HepG2 (cell line): ENCODE results near the gene GDAP1L1. TPM values are rescaled to one million over a fixed set of nuclear protein-coding genes. Genes with fewer than 3 reads are reported as not detected.

ENCODE experiments used
- IKZF5 ChIP-seq: IDR thresholded peaks from 2 replicates; pipeline ENCODE4 v1.6.1; 2018; ENCODE audit warnings: missing genetic modification reagents, mild to moderate bottlenecking, missing compliant biosample characterization
- ISL2 ChIP-seq: sonication (generic); formaldehyde crosslinking; IDR thresholded peaks from 2 replicates; pipeline ENCODE4 v1.5.0; 2020; ENCODE audit warnings: missing genetic modification reagents
- JARID2 ChIP-seq: sonication (generic); formaldehyde crosslinking; IDR thresholded peaks from 2 replicates; pipeline ENCODE4 v1.8.1; 2023; ENCODE audit warnings: missing genetic modification reagents, inconsistent platforms; ENCODE audit not compliant: insufficient replicate concordance
- NRL ChIP-seq: sonication (generic); formaldehyde crosslinking; IDR thresholded peaks from 2 replicates; pipeline ENCODE4 v1.5.0; 2020; ENCODE audit warnings: missing genetic modification reagents, mild to moderate bottlenecking, moderate library complexity, borderline replicate concordance
- RERE ChIP-seq: IDR thresholded peaks from 2 replicates; pipeline ENCODE4 v1.6.1; 2016; ENCODE audit warnings: low read depth, missing genetic modification reagents, missing compliant biosample characterization
- RFXANK ChIP-seq: IDR thresholded peaks from 2 replicates; pipeline ENCODE4 v1.6.1; 2016
- TRAFD1 ChIP-seq: sonication (generic); formaldehyde crosslinking; IDR thresholded peaks from 2 replicates; pipeline ENCODE4 v1.5.1; 2020; ENCODE audit warnings: missing genetic modification reagents, mild to moderate bottlenecking, borderline replicate concordance
- ZBTB7B ChIP-seq: sonication (generic); formaldehyde crosslinking; IDR thresholded peaks from 2 replicates; pipeline ENCODE4 v1.4.0; 2020; ENCODE audit warnings: missing genetic modification reagents
- ZNF232 ChIP-seq: sonication (generic); formaldehyde crosslinking; IDR thresholded peaks from 2 replicates; pipeline ENCODE4 v1.4.0; 2020; ENCODE audit warnings: missing genetic modification reagents, borderline replicate concordance
- ZNF350 ChIP-seq: sonication (generic); formaldehyde crosslinking; IDR thresholded peaks from 2 replicates; pipeline ENCODE4 v1.4.0; 2020; ENCODE audit warnings: mild to moderate bottlenecking, low read depth, missing genetic modification reagents, borderline replicate concordance
- ZNF431 ChIP-seq: sonication (generic); formaldehyde crosslinking; IDR thresholded peaks from 2 replicates; pipeline ENCODE4 v1.9.0; 2022; ENCODE audit warnings: missing genetic modification reagents, low read depth, mild to moderate bottlenecking, borderline replicate concordance
- ZNF577 ChIP-seq: sonication (generic); formaldehyde crosslinking; IDR thresholded peaks from 2 replicates; pipeline ENCODE4 v1.4.0; 2020; ENCODE audit warnings: mild to moderate bottlenecking, low read depth, missing genetic modification reagents, borderline replicate concordance
- ZNF687 ChIP-seq: sonication (generic); formaldehyde crosslinking; IDR thresholded peaks from 2 replicates; pipeline ENCODE4 v1.5.1; 2020; ENCODE audit warnings: mild to moderate bottlenecking, missing genetic modification reagents, moderate library complexity
- ZNF75D ChIP-seq: sonication (generic); formaldehyde crosslinking; IDR thresholded peaks from 2 replicates; pipeline ENCODE4 v1.8.1; 2023; ENCODE audit warnings: missing genetic modification reagents, mild to moderate bottlenecking, borderline replicate concordance
- polyA plus RNA-seq, 8 experiments: library from polyadenylated mRNA; depleted of rRNA in 3 of 8; stranded (reverse) in 7 of 8; unstranded in 1 of 8; fragments of >200 nt; fragmentation: Illumina TruSeq in 4 of 8; extraction: Trizol in 4 of 8; gene quantifications; 2 replicates each; pipeline versions ENCODE4 v1.2.1 to v1.2.3, GENCODE V29; 2011 to 2016; ENCODE audit warnings: low read depth in 4 of 8, missing spikeins in 1 of 8, mixed read lengths in 1 of 8; ENCODE audit not compliant: insufficient read depth in 1 of 8
- total RNA-seq, 5 experiments: library from RNA; depleted of rRNA; stranded (reverse); fragments of >200 nt; fragmentation: Illumina TruSeq; extraction: Trizol; gene quantifications; 2 replicates each; pipeline ENCODE4 v1.2.3, GENCODE V29; 2016; ENCODE audit warnings: low read depth in 1 of 5

The GDAP1L1 gene
- total and polyA plus RNA-seq, 2 of the 13 experiments (the other 11 are each of a cell fraction or from before 2014, with no cell fraction given) = 0.04 TPM; not detected in 1

GRCh38 chr20:44247586-44248409 is 690 bp downstream of the GDAP1L1 start (continued):
- TF ChIP-seq ZBTB7B (CRISPR knock-in tag) (peak; percentile 93), ZNF75D (peak; percentile 95; the same call in 1 of the 2 replicates), RFXANK (CRISPR knock-in tag) (peak; percentile 93; the same call in 1 of the 2 replicates), TRAFD1 (CRISPR knock-in tag) (peak; percentile 97; the same call in 1 of the 2 replicates), RERE (CRISPR knock-in tag) (no peak), JARID2 (CRISPR knock-in tag) (peak; percentile 88), ISL2 (peak; percentile 95), IKZF5 (CRISPR knock-in tag) (peak; percentile 98), ZNF232 (CRISPR knock-in tag) (peak; percentile 99), ZNF431 (CRISPR knock-in tag) (peak; percentile 92), ZNF577 (CRISPR knock-in tag) (peak; percentile 96), ZNF350 (CRISPR knock-in tag) (peak; percentile 78; the same call in 1 of the 2 replicates), ZNF687 (CRISPR knock-in tag) (peak; percentile 75), NRL (CRISPR knock-in tag) (peak; percentile 98)
